GM18517 (cell line): ENCODE data around the gene CDK18.

ENCODE experiments used
- ATAC-seq: cut with Tn5 transposase; IDR thresholded peaks from one replicate; pipeline ENCODE4 v1.9.1; 2021; ENCODE audit warnings: mild to moderate bottlenecking, moderate library complexity; ENCODE audit not compliant: unreplicated experiment

The CDK18 gene

DNA sequence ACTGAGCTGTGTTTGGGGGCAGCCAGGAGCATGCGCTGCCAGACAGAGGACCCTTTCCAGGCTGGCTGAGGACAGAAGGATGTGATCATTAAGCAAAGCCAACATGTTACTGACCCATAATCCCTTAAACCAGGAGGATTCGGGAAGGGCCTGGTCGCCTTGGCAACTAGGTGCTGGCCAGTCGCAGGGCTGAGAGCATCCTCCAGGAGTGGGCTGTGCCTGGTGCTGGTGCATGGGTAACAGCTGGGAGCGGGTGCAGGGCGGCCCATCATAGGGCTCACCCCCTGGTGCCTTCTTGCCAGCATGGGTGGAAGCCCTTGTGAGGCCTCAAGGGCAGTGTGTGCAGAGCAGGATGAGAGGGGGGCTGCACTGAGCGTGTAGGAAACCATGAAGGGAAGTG is 17.2 kb downstream of the CDK18 start:
- ATAC-seq, result no peak

DNA sequence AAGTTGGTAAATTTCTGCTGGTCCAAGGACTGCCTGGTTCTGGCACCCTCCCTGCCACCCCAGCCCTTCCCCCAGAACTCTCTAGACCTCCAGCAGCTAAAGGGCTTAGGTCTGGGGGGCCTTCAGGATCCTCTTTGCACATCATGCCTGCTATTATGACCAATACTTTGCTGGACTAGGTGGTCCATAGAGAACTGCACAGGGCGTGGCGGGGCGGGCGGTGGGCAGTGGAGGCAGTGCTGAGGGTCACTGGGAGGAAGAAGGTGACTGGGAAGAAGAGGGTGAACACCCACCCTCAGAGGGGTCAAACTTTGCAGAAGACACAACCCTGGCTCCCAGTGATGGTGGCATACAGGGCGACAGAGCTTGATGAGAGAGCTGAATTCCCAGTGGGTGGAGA is 18.2 kb downstream of the CDK18 start:
- ATAC-seq, result no peak

DNA sequence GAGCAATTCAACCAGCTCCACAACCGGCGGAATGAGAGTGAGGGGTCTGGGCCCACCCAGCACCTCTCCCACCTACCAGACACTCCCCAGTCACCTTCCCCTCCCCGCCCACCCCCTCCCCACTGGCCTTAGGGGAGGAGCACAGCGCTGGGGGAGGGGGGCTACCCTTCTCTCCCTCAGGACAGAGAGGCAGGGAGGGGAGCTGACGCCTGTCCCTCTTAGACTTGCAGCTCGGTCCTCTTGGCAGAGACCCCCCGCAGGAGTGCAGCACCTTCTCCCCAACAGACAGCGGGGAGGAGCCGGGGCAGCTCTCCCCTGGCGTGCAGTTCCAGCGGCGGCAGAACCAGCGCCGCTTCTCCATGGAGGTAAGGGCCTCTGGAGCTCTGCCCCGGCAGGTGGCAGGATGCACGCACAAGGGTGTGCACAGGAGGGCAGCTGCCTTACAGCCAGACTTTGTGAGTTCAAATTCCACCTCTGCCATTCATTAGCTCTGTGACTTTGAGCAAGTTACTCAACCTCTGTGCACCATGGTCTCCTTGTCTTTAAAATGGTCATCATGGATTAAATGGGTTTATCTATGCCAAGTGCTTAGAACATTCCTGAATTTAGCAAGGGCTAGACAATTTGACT is 18.9 kb downstream of the CDK18 start:
- ATAC-seq, result no peak

DNA sequence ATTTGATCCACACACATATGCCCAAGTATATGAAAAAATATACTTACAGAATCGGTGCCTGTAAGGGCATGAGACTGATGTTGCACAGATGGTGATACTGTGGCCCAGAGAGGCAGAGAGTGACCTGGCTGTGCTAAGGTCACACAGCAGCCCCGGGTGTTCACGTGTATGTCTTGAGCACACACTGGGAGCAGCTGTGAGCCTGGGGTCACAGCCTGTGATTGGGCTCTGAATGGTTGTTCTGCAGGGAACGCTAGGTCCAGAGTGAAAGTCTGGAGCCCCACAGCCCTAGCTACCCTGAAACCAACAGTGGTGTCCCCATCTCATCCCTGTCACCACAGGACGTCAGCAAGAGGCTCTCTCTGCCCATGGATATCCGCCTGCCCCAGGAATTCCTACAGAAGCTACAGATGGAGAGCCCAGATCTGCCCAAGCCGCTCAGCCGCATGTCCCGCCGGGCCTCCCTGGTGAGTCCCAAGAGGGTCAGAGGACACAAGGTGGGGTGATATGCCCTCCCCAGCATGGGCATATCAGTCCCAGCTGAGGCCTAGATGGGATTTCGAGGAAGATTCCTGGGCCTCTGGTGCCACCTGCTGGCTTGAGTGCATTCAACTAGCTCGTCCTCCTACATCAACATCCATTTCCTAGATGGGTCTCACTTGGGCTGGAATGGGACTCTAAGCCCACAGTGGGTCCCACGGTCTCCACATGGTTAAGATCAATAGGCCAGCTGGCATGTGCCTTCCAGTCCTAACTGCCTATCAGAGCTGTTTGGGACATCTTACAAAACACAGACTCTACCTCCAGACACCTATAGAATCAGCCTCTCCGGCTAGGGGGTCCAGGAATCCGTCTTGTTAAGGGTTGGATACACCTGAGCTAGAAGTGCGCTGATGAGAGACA is 19.7 kb downstream of the CDK18 start:
- ATAC-seq, result no peak

GRCh38 chr1:205524794-205525101 is 20.3 kb downstream of the CDK18 start:
- ATAC-seq, result no peak

- no peak for ATAC-seq
Observed at GRCh38 chr1:205525495-205526285, 21.2 kb downstream of the CDK18 start.

DNA sequence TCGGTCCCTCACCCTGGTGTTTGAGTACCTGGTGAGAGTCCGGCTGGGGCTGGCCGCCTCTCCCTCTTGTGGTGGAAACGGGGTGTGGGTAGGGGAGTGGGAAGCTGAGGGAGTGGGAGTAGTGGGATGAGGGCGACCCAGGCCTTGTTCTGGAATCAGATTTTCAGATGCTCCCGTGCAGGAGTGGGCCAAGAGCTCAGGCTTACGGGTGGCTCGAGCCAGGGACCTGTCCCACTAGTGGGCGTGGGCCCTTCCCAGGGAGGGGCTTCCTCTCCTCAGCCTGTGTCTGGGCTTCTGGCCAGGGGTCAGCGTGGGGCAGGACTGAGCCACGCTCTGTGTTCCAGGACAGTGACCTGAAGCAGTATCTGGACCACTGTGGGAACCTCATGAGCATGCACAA is 22.0 kb downstream of the CDK18 start:
- no peak for ATAC-seq

DNA sequence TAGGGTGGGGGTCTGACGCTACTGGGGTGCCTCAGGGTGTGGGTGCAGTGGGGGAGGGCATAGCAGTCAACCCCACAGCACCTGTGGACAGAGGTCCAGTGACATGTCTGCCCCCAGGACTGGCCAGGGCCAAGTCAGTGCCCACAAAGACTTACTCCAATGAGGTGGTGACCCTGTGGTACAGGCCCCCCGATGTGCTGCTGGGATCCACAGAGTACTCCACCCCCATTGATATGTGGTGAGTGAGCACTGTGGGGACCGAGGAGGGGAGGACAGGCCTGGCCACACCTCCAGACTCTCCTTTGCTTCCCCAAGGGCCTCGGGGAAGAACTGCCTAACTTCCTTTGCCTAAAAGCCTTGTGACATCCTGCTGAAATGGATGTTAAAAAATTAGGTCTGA is 23.5 kb downstream of the CDK18 start:
- ATAC-seq, result no peak

- ATAC-seq, result no peak
Observed at GRCh38 chr1:205528446-205528886, 24.0 kb downstream of the CDK18 start.

DNA sequence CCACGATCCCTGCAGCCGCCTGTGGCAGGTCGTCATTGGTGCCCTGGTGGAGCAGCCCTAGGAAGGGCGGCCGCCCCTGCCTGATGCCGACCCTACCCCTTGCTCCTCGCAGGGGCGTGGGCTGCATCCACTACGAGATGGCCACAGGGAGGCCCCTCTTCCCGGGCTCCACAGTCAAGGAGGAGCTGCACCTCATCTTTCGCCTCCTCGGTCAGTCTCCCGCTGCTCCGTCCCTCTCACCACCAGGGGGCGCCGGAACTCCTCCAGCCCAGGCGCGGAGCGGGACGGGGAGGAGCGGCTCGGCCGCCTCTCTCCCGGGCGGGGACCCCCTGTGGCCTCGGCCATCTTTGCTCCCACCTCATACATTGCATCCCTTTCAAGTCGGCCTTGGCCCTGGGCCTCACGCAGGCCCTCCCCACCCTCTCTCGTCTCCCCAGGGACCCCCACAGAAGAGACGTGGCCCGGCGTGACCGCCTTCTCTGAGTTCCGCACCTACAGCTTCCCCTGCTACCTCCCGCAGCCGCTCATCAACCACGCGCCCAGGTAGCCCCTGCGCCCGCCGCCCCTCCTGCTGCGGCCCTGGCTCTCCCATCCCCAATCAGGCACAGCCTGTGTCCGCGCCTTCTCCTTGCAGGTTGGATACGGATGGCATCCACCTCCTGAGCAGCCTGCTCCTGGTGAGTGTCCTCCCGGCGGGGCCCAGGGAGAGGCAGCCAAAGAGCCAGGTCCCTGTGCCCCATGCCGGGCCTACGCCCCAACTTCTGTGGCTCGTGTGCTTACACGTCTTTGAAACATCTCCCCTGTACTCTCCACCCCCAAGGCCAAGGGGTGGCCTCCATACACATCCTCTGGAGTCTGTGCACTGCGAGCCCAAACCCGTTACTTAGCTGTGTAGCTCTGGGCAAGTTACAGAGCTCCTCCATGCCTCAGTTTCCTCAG is 24.7 kb downstream of the CDK18 start:
- no peak for ATAC-seq

- ATAC-seq, result no peak
Observed at GRCh38 chr1:205530116-205530515, 25.6 kb downstream of the CDK18 start.

- ATAC-seq, result no peak
Observed at GRCh38 chr1:205531191-205532025, 26.9 kb downstream of the CDK18 start.

DNA sequence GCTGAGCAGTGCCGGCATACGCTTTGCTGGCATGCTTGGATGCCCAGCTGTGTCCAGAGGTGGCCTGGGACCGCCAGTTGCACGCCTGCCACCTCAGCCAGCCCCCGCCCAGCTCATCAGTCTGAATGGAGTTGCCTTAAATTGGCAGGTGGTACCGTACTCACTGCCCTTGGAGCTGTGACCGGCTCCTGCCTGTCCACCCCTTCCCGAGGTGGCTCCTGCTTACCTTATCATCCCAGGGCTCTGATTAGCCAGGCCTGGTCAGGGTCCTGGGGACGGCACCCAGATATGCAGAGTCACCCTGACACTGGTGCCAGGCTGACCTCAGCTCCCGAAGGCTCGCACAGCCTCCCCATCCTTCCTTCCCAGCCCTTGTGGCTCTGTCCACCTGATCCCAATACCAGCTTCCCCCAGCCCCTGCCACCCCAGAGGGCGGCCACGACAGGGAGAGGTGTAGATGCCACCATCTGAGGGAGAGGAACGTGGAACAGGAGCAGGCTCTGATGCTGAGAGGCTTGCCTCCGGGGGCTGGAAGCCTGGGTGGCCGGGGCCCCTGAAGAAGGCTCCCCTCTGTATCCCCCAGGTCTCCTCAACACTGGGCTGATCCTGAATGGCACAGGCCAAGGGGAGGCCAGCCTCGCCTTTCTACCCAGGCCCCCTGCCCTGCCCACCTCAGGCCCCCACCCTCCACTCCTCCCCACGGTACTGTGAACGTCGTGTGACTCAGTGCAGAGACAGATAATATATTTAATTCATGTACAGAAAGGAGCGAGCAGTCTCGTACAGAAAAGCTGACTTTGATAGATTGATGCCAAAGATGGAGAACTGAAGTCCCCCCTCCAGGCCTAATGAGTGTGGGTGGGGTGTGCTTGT is 27.8 kb downstream of the CDK18 start:
- ATAC-seq, result no peak

DNA sequence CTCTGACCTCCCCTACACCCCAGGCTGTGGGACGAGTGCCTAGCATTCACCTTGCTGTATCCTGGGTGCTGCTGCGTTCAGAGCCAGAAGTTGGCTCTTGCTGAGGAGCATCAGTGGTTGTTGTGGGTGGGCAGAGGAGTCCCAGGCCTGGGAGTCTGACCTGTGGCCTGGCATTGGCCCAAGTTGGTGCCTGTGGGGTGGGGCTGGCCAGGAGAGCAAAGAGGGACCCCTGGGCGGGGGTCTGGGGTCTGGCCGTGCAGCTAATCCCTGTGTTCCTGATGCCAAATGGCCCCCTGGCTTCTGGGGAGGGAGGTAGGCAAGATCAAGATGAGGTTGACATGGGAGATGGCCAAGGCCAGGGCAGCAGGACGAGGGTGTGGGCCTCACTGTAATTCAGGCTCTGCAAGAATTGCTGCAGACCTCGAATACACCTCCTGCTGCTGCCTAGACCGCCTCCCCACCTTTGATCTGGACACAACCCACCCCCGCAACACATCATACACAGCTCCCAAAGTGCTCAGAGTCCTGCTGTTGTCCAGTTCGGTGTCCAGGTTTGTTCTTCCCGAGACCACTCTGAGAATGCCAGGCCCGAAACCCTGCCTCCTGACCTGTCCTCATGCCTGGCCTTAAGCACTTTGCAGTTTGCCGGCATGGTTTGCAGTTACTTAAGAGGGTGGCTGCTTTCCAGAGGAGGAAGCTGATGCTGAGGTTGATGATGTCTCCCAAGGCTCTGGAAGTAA is 28.7 kb downstream of the CDK18 start:
- ATAC-seq, result no peak

DNA sequence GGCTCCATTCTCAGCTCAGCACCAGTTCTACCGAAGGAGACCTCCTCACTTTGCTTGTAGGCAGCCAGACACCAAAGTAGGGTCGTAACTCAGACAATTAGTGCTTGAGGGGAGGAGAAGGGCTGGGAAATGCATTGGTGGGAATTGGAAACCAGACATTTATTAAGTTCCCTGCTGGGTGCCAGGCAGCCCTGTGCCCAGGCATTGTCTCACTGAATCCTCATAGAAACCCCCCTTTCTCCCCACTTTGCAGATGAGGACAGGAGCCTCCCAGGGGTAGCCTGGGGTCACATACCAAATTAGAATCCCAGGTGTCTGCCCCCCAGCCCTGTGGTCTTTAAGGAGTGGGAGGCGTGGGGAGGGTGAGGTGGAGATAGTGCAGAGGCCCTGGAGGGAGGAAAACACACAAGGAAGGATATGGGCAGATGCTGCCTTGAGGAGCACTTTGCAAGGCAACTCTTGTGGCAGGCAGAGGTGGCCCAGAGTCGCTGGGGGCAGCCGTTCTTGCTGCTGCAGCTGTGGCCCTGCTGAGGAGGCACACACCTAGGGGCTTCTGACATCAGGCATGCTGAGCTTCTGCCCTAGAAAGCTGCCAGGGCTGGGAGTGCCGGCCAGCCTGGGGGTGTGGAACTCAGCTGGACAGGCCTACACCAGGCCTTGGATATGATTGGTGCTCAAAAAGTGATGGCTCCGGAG is 29.4 kb downstream of the CDK18 start:
- ATAC-seq, result no peak

GRCh38 chr1:205534444-205534985 is 30.0 kb downstream of the CDK18 start:
- no peak for ATAC-seq

DNA sequence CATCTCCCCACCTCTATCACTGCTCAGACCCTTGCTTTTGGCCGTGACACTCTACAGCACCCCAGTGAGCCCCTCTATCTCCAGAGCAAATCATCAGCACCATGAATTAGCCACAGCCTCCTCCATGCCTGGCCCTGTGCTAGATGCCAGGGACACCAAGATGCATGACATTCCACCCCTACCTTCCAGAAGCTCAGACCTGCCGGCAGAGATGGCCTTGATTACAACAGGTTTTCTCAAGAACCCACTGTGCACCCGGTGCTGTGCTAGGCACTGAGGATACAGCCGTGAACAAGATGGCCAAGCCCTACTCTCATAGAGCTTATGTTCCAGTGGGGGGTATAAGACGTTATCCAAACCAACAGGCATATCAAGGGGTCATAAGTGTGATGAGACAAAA is 30.6 kb downstream of the CDK18 start:
- ATAC-seq, result no peak
